Hepatocyte (in vitro differentiated cells): ENCODE results near the gene SPG21. TPM values are rescaled to one million over a fixed set of nuclear protein-coding genes. Genes with fewer than 3 reads are reported as not detected.

Experiments
- DNase-seq: peaks from one replicate; pipeline ENCODE4 v3.0.0-alpha.2; 2016; ENCODE audit warnings: low spot score
- H2AFZ ChIP-seq: fragments of 200-600 bp; sonication (generic); 2 replicates; pipeline ENCODE4 v1.6.0; 2016; ENCODE audit warnings: antibody characterized with exemption, mild to moderate bottlenecking
- H3K27ac ChIP-seq: fragments of 200-600 bp; sonication (generic); 2 replicates; pipeline ENCODE4 v1.5.1; 2016; ENCODE audit warnings: mild to moderate bottlenecking
- H3K27me3 ChIP-seq: fragments of 200-600 bp; sonication (generic); 2 replicates; pipeline ENCODE4 v1.6.1; 2016
- H3K36me3 ChIP-seq: fragments of 200-600 bp; sonication (generic); replicated peaks from 2 replicates; pipeline ENCODE4 v1.5.1; 2016; ENCODE audit warnings: low read depth; ENCODE audit not compliant: insufficient read depth
- H3K4me1 ChIP-seq: fragments of 200-600 bp; sonication (generic); 2 replicates; pipeline ENCODE4 v1.5.1; 2016; ENCODE audit warnings: mild to moderate bottlenecking, moderate library complexity; ENCODE audit not compliant: insufficient read depth
- H3K4me2 ChIP-seq: fragments of 200-600 bp; sonication (generic); 2 replicates; pipeline ENCODE4 v1.6.0; 2016
- H3K4me3 ChIP-seq: fragments of 200-600 bp; sonication (generic); 2 replicates; pipeline ENCODE4 v1.5.1; 2016; ENCODE audit warnings: mild to moderate bottlenecking
- H3K79me2 ChIP-seq: fragments of 200-600 bp; sonication (generic); 2 replicates; pipeline ENCODE4 v1.6.0; 2017; ENCODE audit warnings: mild to moderate bottlenecking
- H3K9me2 ChIP-seq: fragments of 200-600 bp; sonication (generic); replicated peaks from 2 replicates; pipeline ENCODE4 v1.6.0; 2017; ENCODE audit warnings: mild to moderate bottlenecking; ENCODE audit not compliant: insufficient read depth
- H3K9me3 ChIP-seq: fragments of 200-600 bp; sonication (generic); 2 replicates; pipeline ENCODE4 v1.5.1; 2016; ENCODE audit warnings: low read depth, mild to moderate bottlenecking
- H4K20me1 ChIP-seq: fragments of 200-600 bp; sonication (generic); 2 replicates; pipeline ENCODE4 v1.6.0; 2016; ENCODE audit warnings: mild to moderate bottlenecking; ENCODE audit not compliant: insufficient read depth, poor library complexity, severe bottlenecking
- CTCF ChIP-seq: fragments of 200-600 bp; sonication (generic); IDR thresholded peaks from 2 replicates; pipeline ENCODE4 v1.5.1; 2016; ENCODE audit warnings: antibody characterized with exemption, mild to moderate bottlenecking; ENCODE audit not compliant: poor library complexity
- EZH2 ChIP-seq: fragments of 200-600 bp; sonication (generic); IDR thresholded peaks from 2 replicates; pipeline ENCODE4 v1.6.1; 2016; ENCODE audit warnings: antibody characterized with exemption, mild to moderate bottlenecking, borderline replicate concordance
- EZH2phosphoT487 ChIP-seq: fragments of 200-600 bp; sonication (generic); IDR thresholded peaks from one replicate; pipeline ENCODE4 v1.6.1; 2018; ENCODE audit warnings: antibody characterized with exemption, mild to moderate bottlenecking, low read depth, moderate library complexity; ENCODE audit not compliant: unreplicated experiment, severe bottlenecking
- WGBS: methylation state at CpG from one replicate; pipeline ENCODE4 v1.1.6; 2016; ENCODE audit warnings: low lambda C conversion rate; ENCODE audit errors: missing lambda C conversion rate; 5-methylcytosine and 5-hydroxymethylcytosine counted together
- polyA plus RNA-seq: library from polyadenylated mRNA; unstranded; fragments of >200 nt; fragmentation: Nextera tagmentation; extraction: Ambion mirVana; gene quantifications from 2 replicates; pipeline ENCODE4 v1.2.1, GENCODE V29; 2016
- total RNA-seq: library from RNA; depleted of rRNA; stranded (reverse); fragments of >200 nt; gene quantifications from 2 replicates; pipeline ENCODE4 v1.2.3, GENCODE V29; 2014

SPG21 gene
- total and polyA plus RNA-seq, 2 experiments from 2014 or later, result 86.4 to 138 TPM

- no peak for TF ChIP-seq EZH2phosphoT487
- no peak for TF ChIP-seq CTCF
- no peak for TF ChIP-seq EZH2
Measured at GRCh38 chr15:64948916-64949315, 40.8 kb downstream of the SPG21 start.

DNA sequence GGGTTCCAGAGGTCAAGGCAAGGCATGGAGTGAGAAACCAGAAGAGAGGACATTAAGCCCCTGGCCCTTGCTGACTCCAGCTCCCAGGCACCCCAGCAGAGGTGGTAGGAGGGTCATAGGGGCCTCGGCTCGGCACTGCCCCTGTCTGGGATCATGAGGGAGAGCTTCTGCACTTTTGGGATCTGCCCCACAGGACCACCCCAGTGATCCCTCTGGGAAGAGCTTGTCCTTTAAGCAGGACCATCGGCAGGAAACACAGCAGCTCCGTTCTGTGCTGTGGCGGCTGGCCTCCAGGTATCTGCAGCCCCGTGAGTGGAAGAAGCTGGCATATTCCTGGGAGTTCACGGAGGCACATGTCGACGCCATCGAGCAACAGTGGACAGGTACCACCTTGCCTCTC lies 42.5 kb downstream of the SPG21 start:
- Histone ChIP-seq H3K36me3 (no peaks in the 10 kb centered on the region), H3K4me1 (no peaks in the 10 kb centered on the region), H2AFZ (no peak overlapping the region), H3K79me2 (no peaks in the 10 kb centered on the region), H3K9me3 (no peaks in the 10 kb centered on the region), H3K27me3 (no peaks in the 10 kb centered on the region), H3K4me2 (no peak overlapping the region), H4K20me1 (no peaks in the 10 kb centered on the region), H3K4me3 (no peak overlapping the region), H3K27ac (no peak overlapping the region), H3K9me2 (no peaks in the 10 kb centered on the region)
- WGBS, result 91% methylated on average over 10 of the region's 10 CpGs
- DNase-seq, result no peak
- TF ChIP-seq EZH2 (no peak), EZH2phosphoT487 (no peak), CTCF (no peak)

More at GRCh38 chr15:64948916-64949315, 40.8 kb downstream of the SPG21 start:
- no peak overlapping the region for H2AFZ ChIP-seq
- no peaks in the 10 kb centered on the region for H3K9me2 ChIP-seq
- H4K20me1 ChIP-seq, result no peaks in the 10 kb centered on the region
- H3K27me3 ChIP-seq, result no peaks in the 10 kb centered on the region
- H3K4me3 ChIP-seq, result no peak overlapping the region
- no peaks in the 10 kb centered on the region for H3K4me1 ChIP-seq
- no peaks in the 10 kb centered on the region for H3K79me2 ChIP-seq
- H3K4me2 ChIP-seq, result no peak overlapping the region
- no peak for DNase-seq
- 90% methylated on average over 9 of the region's 9 CpGs for WGBS
- H3K36me3 ChIP-seq, result no peaks in the 10 kb centered on the region
- no peaks in the 10 kb centered on the region for H3K9me3 ChIP-seq
- no peak overlapping the region for H3K27ac ChIP-seq

GRCh38 chr15:64944961-64945360 lies 44.8 kb downstream of the SPG21 start:
- H3K27ac ChIP-seq, result no peak overlapping the region
- no peak overlapping the region for H3K4me2 ChIP-seq
- no peak overlapping the region for H2AFZ ChIP-seq
- DNase-seq, result no peak
- no peak overlapping the region for H3K4me3 ChIP-seq
- H4K20me1 ChIP-seq, result no peaks in the 10 kb centered on the region
- WGBS, result 70% methylated on average over 4 of the region's 4 CpGs
- H3K27me3 ChIP-seq, result no peaks in the 10 kb centered on the region
- H3K9me3 ChIP-seq, result no peaks in the 10 kb centered on the region
- no peaks in the 10 kb centered on the region for H3K79me2 ChIP-seq
- no peaks in the 10 kb centered on the region for H3K4me1 ChIP-seq
- no peaks in the 10 kb centered on the region for H3K9me2 ChIP-seq
- no peak for TF ChIP-seq EZH2phosphoT487
- TF ChIP-seq CTCF, result no peak
- no peak for TF ChIP-seq EZH2
- H3K36me3 ChIP-seq, result no peaks in the 10 kb centered on the region
